ENCODE measurements around the gene ZIC1. TPM values are rescaled to one million over a fixed set of nuclear protein-coding genes. Genes with fewer than 3 reads are reported as not detected.

ZIC1 gene
- total and polyA plus RNA-seq, 9 of the 15 experiments (the other 6 are each of a cell fraction or from before 2014, with no cell fraction given) = 0.21 to 0.42 TPM; not detected in 7

DNA sequence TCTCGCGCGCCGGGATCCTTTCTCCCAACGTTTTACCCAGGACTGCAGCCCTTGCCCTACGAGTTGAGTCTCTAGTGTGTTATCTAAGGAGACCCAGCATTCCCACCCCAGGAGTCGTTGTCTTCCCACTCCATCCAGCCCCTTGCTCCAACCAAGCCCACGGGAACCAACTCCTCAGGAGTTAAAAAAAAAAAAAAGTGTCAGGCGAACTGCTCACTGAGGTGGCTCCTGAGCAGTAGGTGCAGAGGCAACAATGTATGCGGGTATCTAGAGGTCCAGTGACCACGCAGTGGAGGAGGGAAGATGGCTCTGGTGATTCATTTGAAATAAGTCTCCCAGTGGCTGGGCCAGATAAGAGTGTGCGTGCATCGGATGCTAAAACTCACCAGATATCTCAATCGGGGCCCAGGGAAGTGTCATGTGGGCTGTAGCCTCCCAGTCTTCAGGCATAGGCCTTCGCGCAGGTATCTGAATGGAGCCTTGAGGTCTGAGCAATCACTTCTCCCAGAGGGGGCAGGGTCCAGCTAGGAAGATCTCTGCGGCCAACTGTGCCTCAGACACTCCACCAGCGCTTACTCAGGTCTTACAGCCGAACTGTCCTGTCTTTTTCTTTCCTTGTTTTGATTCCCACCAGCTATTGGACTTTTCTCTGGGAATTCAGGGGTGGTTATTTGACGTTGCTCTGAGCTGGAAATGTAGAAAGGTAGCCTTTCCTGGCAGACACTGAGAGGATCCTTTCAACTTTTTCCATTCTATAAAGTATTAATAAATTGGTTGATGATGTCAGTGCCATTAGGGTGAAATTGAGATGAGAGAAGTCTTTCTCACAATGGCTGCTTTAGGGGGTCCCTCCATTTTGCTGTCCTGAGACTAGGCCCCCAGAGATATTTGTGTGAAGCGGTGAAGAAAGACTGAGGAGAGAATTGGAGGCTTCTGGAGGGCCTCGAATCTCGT, 23.8 kb upstream of the ZIC1 start:
- Histone ChIP-seq H3K4me3 (no peak overlapping the region), H3K4me1 (replicated peaks in 1 of 2; ENCODE audit: control insufficient read depth in 2 of 2, insufficient read depth in 2 of 2, low read length in 2 of 2) (no peaks in the 10 kb centered on the region), H3K79me2 (ENCODE audit: control insufficient read depth, insufficient read depth, low read length) (no peaks in the 10 kb centered on the region), H3K36me3 (ENCODE audit: control insufficient read depth, insufficient read depth, low read length) (no peaks in the 10 kb centered on the region), H2AFZ (ENCODE audit: low read depth, low read length) (no peak overlapping the region), H3K4me2 (ENCODE audit: insufficient read depth, low read length) (no peak overlapping the region), H3K9me3 (replicated peaks; ENCODE audit: control insufficient read depth, insufficient read depth, low read depth, low read length) (no peaks in the 10 kb centered on the region), H3K9me1 (ENCODE audit: control insufficient read depth, insufficient read depth, low read length) (no peaks in the 10 kb centered on the region), H3K9ac (ENCODE audit: insufficient read depth in 1 of 2, low read depth in 2 of 2, low read length in 2 of 2) (no peak overlapping the region), H4K20me1 (replicated peaks; ENCODE audit: control insufficient read depth, insufficient read depth, low read length) (no peaks in the 10 kb centered on the region), H3K27ac (ENCODE audit: extremely low read depth, low read depth, low read length) (no peak overlapping the region), H3K27me3 (ENCODE audit: control insufficient read depth in 2 of 2, insufficient read depth in 2 of 2, low read length in 2 of 2) (peaks cover 0 to 20% of the 10 kb centered on the region in 2 experiments; a peak in 2 of 5 replicates)
- under 1% methylated on average over 22 of the region's 23 CpGs for WGBS (ENCODE audit: insufficient coverage, low coverage, missing lambda C conversion rate)
- BruUV-seq (replicated peaks) = no TSS peak
- ATAC-seq (no peak), FAIRE-seq (no peak), DNase-seq (ENCODE audit: extremely low read depth in 1 of 4, low spot score in 3 of 4) (no peak)
- in situ Hi-C loops (cut with MboI) (loop anchor here (25.0 kb wide), 1 partner anchor 1552 kb away; no protein-coding TSS in a partner anchor), intact Hi-C loops (cut with micrococcal nuclease) (loop anchor here (10.0 kb wide), 1 partner anchor 1559 kb away; no protein-coding TSS in a partner anchor)
- CTCF ChIA-PET (ENCODE audit: low intra/inter-chr PET ratio) = no interaction called here
- POLR2A ChIA-PET = no interaction called here
- TF ChIP-seq RAD51 (IDR thresholded peaks at IDR 0.05; ENCODE audit: borderline replicate concordance, low read depth) (no peak), ZBED1 (IDR thresholded peaks at IDR 0.05) (no peak), RB1 (IDR thresholded peaks at IDR 0.05; ENCODE audit: low read depth) (no peak), MCM7 (IDR thresholded peaks at IDR 0.05) (no peak), MAFF (IDR thresholded peaks at IDR 0.05; ENCODE audit: low read length) (no peak), ZNF263 (CRISPR knock-in tag; IDR thresholded peaks at IDR 0.05; ENCODE audit: borderline replicate concordance) (no peak), PHF20 (IDR thresholded peaks at IDR 0.05; ENCODE audit: partially characterized antibody) (no peak), IRF2 (CRISPR knock-in tag; IDR thresholded peaks at IDR 0.05) (no peak), FOXP1 (CRISPR knock-in tag; IDR thresholded peaks at IDR 0.05) (no peak), BRD4 (IDR thresholded peaks at IDR 0.05) (no peak), SMAD4 (CRISPR knock-in tag; conservative IDR thresholded peaks at IDR 0.05) (no peak), STAG1 (CRISPR knock-in tag; IDR thresholded peaks at IDR 0.05; ENCODE audit: borderline replicate concordance) (no peak), FOXK1 (CRISPR knock-in tag; IDR thresholded peaks at IDR 0.05; ENCODE audit: borderline replicate concordance) (no peak)
- TF ChIP-seq, protein P1, sequence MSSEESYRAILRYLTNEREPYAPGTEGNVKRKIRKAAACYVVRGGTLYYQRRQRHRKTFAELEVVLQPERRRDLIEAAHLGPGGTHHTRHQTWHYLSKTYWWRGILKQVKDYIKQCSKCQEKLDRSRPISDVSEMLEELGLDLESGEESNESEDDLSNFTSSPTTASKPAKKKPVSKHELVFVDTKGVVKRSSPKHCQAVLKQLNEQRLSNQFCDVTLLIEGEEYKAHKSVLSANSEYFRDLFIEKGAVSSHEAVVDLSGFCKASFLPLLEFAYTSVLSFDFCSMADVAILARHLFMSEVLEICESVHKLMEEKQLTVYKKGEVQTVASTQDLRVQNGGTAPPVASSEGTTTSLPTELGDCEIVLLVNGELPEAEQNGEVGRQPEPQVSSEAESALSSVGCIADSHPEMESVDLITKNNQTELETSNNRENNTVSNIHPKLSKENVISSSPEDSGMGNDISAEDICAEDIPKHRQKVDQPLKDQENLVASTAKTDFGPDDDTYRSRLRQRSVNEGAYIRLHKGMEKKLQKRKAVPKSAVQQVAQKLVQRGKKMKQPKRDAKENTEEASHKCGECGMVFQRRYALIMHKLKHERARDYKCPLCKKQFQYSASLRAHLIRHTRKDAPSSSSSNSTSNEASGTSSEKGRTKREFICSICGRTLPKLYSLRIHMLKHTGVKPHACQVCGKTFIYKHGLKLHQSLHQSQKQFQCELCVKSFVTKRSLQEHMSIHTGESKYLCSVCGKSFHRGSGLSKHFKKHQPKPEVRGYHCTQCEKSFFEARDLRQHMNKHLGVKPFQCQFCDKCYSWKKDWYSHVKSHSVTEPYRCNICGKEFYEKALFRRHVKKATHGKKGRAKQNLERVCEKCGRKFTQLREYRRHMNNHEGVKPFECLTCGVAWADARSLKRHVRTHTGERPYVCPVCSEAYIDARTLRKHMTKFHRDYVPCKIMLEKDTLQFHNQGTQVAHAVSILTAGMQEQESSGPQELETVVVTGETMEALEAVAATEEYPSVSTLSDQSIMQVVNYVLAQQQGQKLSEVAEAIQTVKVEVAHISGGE (CRISPR knock-in tag; IDR thresholded peaks at IDR 0.05) = no peak
- TF ChIP-seq, protein P2, sequence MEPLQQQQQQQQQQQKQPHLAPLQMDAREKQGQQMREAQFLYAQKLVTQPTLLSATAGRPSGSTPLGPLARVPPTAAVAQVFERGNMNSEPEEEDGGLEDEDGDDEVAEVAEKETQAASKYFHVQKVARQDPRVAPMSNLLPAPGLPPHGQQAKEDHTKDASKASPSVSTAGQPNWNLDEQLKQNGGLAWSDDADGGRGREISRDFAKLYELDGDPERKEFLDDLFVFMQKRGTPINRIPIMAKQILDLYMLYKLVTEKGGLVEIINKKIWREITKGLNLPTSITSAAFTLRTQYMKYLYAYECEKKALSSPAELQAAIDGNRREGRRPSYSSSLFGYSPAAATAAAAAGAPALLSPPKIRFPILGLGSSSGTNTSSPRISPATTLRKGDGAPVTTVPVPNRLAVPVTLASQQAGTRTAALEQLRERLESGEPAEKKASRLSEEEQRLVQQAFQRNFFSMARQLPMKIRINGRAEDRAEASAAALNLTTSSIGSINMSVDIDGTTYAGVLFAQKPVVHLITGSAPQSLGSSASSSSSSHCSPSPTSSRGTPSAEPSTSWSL (CRISPR knock-in tag; IDR thresholded peaks at IDR 0.05; ENCODE audit: borderline replicate concordance) = no peak
- TF ChIP-seq, protein P3, sequence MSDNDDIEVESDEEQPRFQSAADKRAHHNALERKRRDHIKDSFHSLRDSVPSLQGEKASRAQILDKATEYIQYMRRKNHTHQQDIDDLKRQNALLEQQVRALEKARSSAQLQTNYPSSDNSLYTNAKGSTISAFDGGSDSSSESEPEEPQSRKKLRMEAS (CRISPR knock-in tag; IDR thresholded peaks at IDR 0.05) = no peak
